Endothelial cell of umbilical vein (primary cell): ENCODE data around the gene GANC. TPM values are rescaled to one million over a fixed set of nuclear protein-coding genes. Genes with fewer than 3 reads are reported as not detected.

ENCODE experiments used
- BruUV-seq: library from RNA; stranded (reverse); fragments of 400-500 nt; replicated peaks from 2 replicates; lab custom pipeline; 2021; lab: Mats Ljungman, UMichigan
- CTCF ChIA-PET: fragments of 300-600, 350-600 bp; sonication (Branson Sonifier 250); formaldehyde crosslinking; loops from one replicate; lab custom pipeline; 2021; ENCODE audit warnings: antibody characterized with exemption, inconsistent platforms; lab: Charles Lee
- POLR2A ChIA-PET: fragments of 300-600, 350-600 bp; sonication (Branson Sonifier 250); formaldehyde crosslinking; loops from one replicate; lab custom pipeline; 2021; ENCODE audit warnings: antibody characterized with exemption, inconsistent platforms; lab: Charles Lee
- DNase-seq: peaks from one replicate; pipeline ENCODE4 v3.0.0-alpha.2; 2011; ENCODE audit warnings: low read depth, low spot score
- FAIRE-seq: peaks from 2 replicates; lab custom pipeline; 2011; peaks lifted over from hg19 to GRCh38; lab: Jason Lieb, UNC
- H2AFZ ChIP-seq: 2 replicates; pipeline ENCODE4 v1.6.0; 2012; ENCODE audit warnings: low read depth, low read length, control low read depth, inconsistent platforms
- H3K27ac ChIP-seq: 2 replicates; pipeline ENCODE4 v1.5.1; 2011; ENCODE audit warnings: low read depth, mild to moderate bottlenecking, control low read depth, low read length, moderate library complexity; ENCODE audit not compliant: insufficient read depth
- H3K27me3 ChIP-seq, 2 experiments: 2 replicates each; pipeline versions ENCODE4 v1.6.0 to v1.6.1; 2011; ENCODE audit warnings: low read length in 2 of 2, mixed read lengths in 1 of 2; ENCODE audit not compliant: control insufficient read depth in 2 of 2, insufficient read depth in 2 of 2
- H3K36me3 ChIP-seq, 2 experiments: 2 replicates in 1 of 2; 3 replicates in 1 of 2; pipeline ENCODE4 v1.5.1; 2011; ENCODE audit warnings: low read length in 2 of 2, mild to moderate bottlenecking in 1 of 2, moderate library complexity in 1 of 2; ENCODE audit not compliant: control insufficient read depth in 2 of 2, insufficient read depth in 2 of 2; ENCODE audit errors: extremely low read depth in 1 of 2
- H3K4me1 ChIP-seq: 3 replicates; pipeline ENCODE4 v1.5.1; 2011; ENCODE audit warnings: mild to moderate bottlenecking, low read length; ENCODE audit not compliant: control insufficient read depth, insufficient read depth; ENCODE audit errors: extremely low read depth
- H3K4me2 ChIP-seq: 2 replicates; pipeline ENCODE4 v1.6.1; 2011; ENCODE audit warnings: low read length, control low read depth, mixed read lengths; ENCODE audit not compliant: insufficient read depth
- H3K4me3 ChIP-seq, 3 experiments: fragments of 200-600 bp in 1 of 3; sonication (generic), shearing (Covaris generic) in 1 of 3; replicated peaks in 1 of 3; 2 replicates each; pipeline ENCODE4 v1.5.1; 2011 to 2016; ENCODE audit warnings: control low read depth in 3 of 3, low read length in 3 of 3, mild to moderate bottlenecking in 2 of 3, inconsistent platforms in 1 of 3, low read depth in 1 of 3, moderate library complexity in 1 of 3; ENCODE audit not compliant: insufficient read depth in 1 of 3
- H3K79me2 ChIP-seq: 2 replicates; pipeline ENCODE4 v1.6.0; 2012; ENCODE audit warnings: low read length, inconsistent platforms; ENCODE audit not compliant: control insufficient read depth, insufficient read depth
- H3K9ac ChIP-seq: replicated peaks from 2 replicates; pipeline ENCODE3; 2011; ENCODE audit warnings: low read length, control low read depth; ENCODE audit not compliant: insufficient read depth; ENCODE audit errors: extremely low read depth
- H3K9me1 ChIP-seq: replicated peaks from 3 replicates; pipeline ENCODE4 v1.6.0; 2011; ENCODE audit warnings: mild to moderate bottlenecking, low read length; ENCODE audit not compliant: control insufficient read depth, insufficient read depth; ENCODE audit errors: extremely low read depth
- H3K9me3 ChIP-seq: replicated peaks from 2 replicates; pipeline ENCODE4 v1.5.1; 2012; ENCODE audit warnings: low read length, inconsistent platforms; ENCODE audit not compliant: control insufficient read depth, insufficient read depth
- H4K20me1 ChIP-seq: replicated peaks from 2 replicates; pipeline ENCODE3; 2011; ENCODE audit warnings: mild to moderate bottlenecking, low read length; ENCODE audit not compliant: control insufficient read depth, insufficient read depth; ENCODE audit errors: extremely low read depth
- CTCF ChIP-seq, 2 donors: IDR thresholded peaks; 1 replicate in 1 of 2; 2 replicates in 1 of 2; pipeline ENCODE4 v1.5.1; 2011; ENCODE audit warnings: low read length in 2 of 2, mild to moderate bottlenecking in 2 of 2, moderate library complexity in 2 of 2, control low read depth in 1 of 2, inconsistent platforms in 1 of 2, low read depth in 1 of 2; ENCODE audit not compliant: insufficient read depth in 1 of 2; ENCODE audit errors: extremely low read depth in 1 of 2
- EZH2 ChIP-seq: IDR thresholded peaks from 2 replicates; pipeline ENCODE4 v1.6.1; 2012; ENCODE audit warnings: borderline replicate concordance, low read depth, mild to moderate bottlenecking, moderate library complexity, low read length, inconsistent platforms; ENCODE audit not compliant: severe bottlenecking
- FOS ChIP-seq: IDR thresholded peaks from 2 replicates; pipeline ENCODE4 v1.6.1; 2011; ENCODE audit warnings: mild to moderate bottlenecking, low read length, moderate library complexity, borderline replicate concordance; ENCODE audit not compliant: insufficient read depth
- GATA2 ChIP-seq: IDR thresholded peaks from 2 replicates; pipeline ENCODE4 v1.7.0; 2011; ENCODE audit warnings: low read depth, mild to moderate bottlenecking, moderate library complexity, mixed read lengths, low read length; ENCODE audit not compliant: insufficient read length, insufficient read depth
- JUN ChIP-seq: IDR thresholded peaks from 2 replicates; pipeline ENCODE4 v1.6.1; 2011; ENCODE audit warnings: borderline replicate concordance, low read depth; ENCODE audit not compliant: insufficient read length, insufficient read depth
- MAX ChIP-seq: IDR thresholded peaks from 2 replicates; pipeline ENCODE4 v1.6.1; 2011; ENCODE audit not compliant: insufficient read depth, insufficient read length
- MYC ChIP-seq: IDR thresholded peaks from one replicate; pipeline ENCODE4 v1.6.1; 2011; ENCODE audit warnings: mild to moderate bottlenecking, low read depth, low read length
- POLR2A ChIP-seq: IDR thresholded peaks from 2 replicates; pipeline ENCODE4 v1.6.1; 2012; ENCODE audit warnings: low read depth, mild to moderate bottlenecking, control low read depth, low read length
- POLR2AphosphoS5 ChIP-seq: IDR thresholded peaks from 2 replicates; pipeline ENCODE4 v1.6.1; 2012; ENCODE audit warnings: low read depth, mild to moderate bottlenecking, control low read depth, low read length, moderate library complexity; ENCODE audit not compliant: insufficient read depth
- dilution Hi-C: fragments of 300-500 bp; cut with MboI; formaldehyde crosslinking; loops from one replicate; pipeline ENCODE4 v1.15.0; 2019; ENCODE audit warnings: low sequenced_read_pairs; ENCODE audit not compliant: extremely low pct_ligation_motif_present
- intact Hi-C: fragments of 100-400 bp; cut with micrococcal nuclease; formaldehyde crosslinking; loops from one replicate; pipeline ENCODE4 v1.10.0; 2022
- polyA plus RNA-seq, 4 experiments: library from polyadenylated mRNA; depleted of rRNA in 3 of 4; stranded (reverse) in 3 of 4; unstranded in 1 of 4; fragments of >200 nt; gene quantifications; 2 replicates each; pipeline versions ENCODE4 v1.2.1 to v1.2.3, GENCODE V29; 2011 to 2012; ENCODE audit warnings: missing spikeins in 1 of 4
- total RNA-seq: library from RNA; stranded (reverse); gene quantifications from 2 replicates; pipeline ENCODE4 v1.2.3, GENCODE V29; 2021

The GANC gene
- total and polyA plus RNA-seq, 2 donors (not counting 3 experiments of a cell fraction or from before 2014, with no cell fraction given): 8.5 to 17.8 TPM

- no peaks in the 10 kb centered on the region for H3K36me3 ChIP-seq
- intact Hi-C loops: no loop called here
- no peaks in the 10 kb centered on the region for H3K4me1 ChIP-seq
- H3K27me3 ChIP-seq: peaks cover 0 to 3% of the 10 kb centered on the region in 2 experiments
- no peaks in the 10 kb centered on the region for H3K9me3 ChIP-seq
- ChIA-PET CTCF (no interaction called here), POLR2A (no interaction called here)
- FAIRE-seq: no peak
- no peak for TF ChIP-seq JUN
- no peak for TF ChIP-seq EZH2
- no peak for TF ChIP-seq POLR2AphosphoS5
- TF ChIP-seq MYC: no peak
- TF ChIP-seq POLR2A: no peak
- no peak for TF ChIP-seq GATA2
- TF ChIP-seq MAX: no peak
- TF ChIP-seq CTCF (IDR thresholded peaks at IDR 0.05; ENCODE audit: extremely low read depth in 1 of 2, insufficient read depth in 1 of 2, low read depth in 1 of 2, low read length in 2 of 2): no peak
- TF ChIP-seq FOS: no peak
- dilution Hi-C loops: no loop called here
- no peak overlapping the region for H3K27ac ChIP-seq
- no peaks in the 10 kb centered on the region for H3K9me1 ChIP-seq
- BruUV-seq: no TSS peak
- DNase-seq: no peak
- H4K20me1 ChIP-seq: no peaks in the 10 kb centered on the region
- H2AFZ ChIP-seq: no peak overlapping the region
- no peak overlapping the region for H3K9ac ChIP-seq
- H3K4me3 ChIP-seq: no peak overlapping the region
- H3K79me2 ChIP-seq: no peaks in the 10 kb centered on the region
- H3K4me2 ChIP-seq: no peak overlapping the region
Measured at GRCh38 chr15:42363487-42363886, 90.5 kb downstream of the GANC start.
